GM19463 (cell line): ENCODE results near the gene ARHGEF28.
A peak's percentile ranks its signal among the peaks of the same experiment; 100 is the strongest.

Experiments used
- ATAC-seq: cut with Tn5 transposase; IDR thresholded peaks from one replicate; pipeline ENCODE4 v1.9.1; 2021; ENCODE audit warnings: mild to moderate bottlenecking, moderate library complexity; ENCODE audit not compliant: unreplicated experiment

The ARHGEF28 gene

DNA sequence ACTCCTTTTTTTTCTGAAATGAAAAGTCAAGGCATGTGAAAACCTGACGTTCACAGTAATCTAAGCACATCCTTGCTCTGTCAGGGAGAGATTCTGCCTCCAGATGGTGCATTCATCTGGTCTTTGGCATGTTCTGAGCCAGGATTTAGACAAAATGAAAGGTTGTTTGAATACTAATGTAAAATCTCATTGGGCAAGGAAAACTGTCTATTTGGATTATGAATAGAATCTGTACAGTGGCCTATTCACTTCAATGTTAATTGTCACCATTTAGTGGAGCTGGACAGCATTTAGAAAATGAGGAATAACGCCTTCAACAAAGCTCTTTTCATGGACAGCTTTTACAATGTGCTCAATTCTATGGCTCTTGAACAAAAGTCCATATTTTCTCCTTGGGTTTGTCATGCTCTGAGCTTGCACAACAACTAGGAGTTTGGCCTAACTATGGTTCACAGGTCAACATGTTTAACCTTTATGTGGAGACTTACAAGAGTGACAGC, 28.9 kb downstream of the ARHGEF28 start:
- no peak for ATAC-seq

GRCh38 chr5:73655521-73656160, 29.6 kb downstream of the ARHGEF28 start:
- no peak for ATAC-seq

DNA sequence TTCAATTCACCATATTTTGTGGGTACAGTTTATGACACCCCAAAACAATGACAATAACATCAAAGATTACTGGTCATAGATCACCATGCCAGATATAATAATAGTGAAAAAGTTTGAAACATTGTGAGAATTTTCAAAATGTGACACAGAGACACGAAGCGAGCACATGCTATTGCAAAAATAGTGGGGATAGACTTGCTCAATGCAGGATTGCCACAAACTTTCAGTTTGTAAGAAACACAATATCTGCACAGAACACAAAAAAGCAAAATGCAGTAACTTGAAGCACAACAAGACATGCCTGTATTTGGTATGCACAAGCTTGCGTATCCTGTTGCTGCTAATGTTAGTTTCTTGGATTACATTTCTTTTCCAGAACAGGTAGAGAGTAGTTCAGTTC, 35.8 kb downstream of the ARHGEF28 start:
- no peak for ATAC-seq

DNA sequence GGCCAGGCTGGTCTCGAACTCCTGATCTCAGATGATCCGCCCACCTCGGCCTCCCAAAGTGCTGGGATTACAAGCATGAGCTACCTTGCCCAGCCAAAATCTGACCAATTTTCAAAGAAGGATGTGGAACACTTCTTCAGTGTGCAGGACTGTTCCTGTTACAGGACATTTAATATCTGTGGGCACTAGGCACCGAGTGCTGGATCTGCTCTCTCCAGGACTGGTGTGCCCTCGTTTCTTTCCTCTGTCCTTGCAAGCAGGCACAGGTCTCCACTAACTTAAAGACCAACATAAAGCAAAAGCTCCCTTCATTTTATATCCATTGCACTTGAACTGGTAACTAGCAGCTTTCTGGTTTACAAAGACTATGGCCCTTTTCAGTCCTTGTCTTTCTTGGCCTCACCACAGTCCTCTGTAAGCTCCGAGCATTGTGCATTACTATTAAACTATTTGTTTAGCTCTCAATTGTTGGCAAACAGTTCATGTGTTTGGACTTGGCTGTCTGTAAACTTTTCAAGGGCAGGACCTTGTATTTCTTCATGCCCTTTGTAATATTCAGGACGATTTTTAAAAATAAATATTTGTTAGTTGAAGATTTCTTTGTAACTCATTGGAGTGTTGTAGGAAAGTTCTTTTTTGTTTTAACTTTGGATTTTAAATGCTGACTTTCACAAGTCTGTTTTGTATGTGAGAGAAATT, 37.3 kb downstream of the ARHGEF28 start:
- ATAC-seq: no peak

- ATAC-seq: peak; percentile 56
Observed at GRCh38 chr5:73663860-73664240, 37.9 kb downstream of the ARHGEF28 start.

GRCh38 chr5:73664796-73665195, 38.8 kb downstream of the ARHGEF28 start:
- no peak for ATAC-seq

GRCh38 chr5:73666891-73667290, 40.9 kb downstream of the ARHGEF28 start:
- no peak for ATAC-seq

DNA sequence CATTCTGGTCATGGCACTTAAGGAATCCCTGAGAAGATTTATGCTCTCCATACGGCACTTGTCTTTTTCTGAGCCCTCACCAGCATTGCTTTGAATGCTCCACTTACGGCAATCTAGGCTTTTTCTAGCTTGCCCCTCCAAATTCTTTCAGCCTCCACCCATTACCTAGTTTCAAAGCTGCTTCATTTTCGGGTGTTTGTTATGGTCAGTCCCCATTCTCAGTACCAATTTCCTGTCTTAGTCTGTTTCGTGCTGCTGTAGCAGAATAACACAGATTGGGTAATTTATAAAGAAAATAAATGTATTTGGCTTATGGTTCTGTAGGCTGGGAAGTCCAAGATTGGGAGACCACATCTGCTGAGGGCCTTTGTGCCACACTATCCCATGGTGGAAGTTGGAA, 42.0 kb downstream of the ARHGEF28 start:
- no peak for ATAC-seq

DNA sequence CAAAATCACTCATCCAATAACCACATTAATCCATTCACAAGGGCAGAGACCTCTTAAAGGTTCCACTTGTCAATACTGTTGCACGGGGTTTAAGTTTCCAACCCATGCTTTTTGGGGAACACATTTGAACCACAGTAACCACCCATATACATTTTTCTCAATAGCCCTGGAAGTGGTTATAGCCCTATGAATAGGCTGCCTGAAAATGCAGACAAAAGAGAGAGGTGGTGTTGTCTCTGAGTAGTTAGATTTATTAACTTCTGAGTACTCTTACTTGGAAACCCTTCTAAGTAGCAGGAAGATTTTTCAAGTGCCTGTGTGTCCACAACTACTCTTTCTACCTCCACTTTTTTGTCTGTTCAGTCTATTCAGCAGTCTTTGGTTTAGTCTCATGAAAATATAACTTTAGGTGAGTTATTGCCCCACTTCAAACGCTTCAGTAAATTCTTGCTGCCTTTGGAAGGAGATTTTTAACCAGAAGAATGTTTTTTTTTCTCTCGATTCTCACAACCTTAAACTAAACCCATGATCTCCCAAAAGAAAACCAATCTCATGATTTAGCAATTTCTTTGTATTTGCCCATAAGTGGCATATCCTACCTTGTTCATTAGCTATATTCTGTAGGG, 42.6 kb downstream of the ARHGEF28 start:
- no peak for ATAC-seq

GRCh38 chr5:73670731-73671130, 44.7 kb downstream of the ARHGEF28 start:
- no peak for ATAC-seq

GRCh38 chr5:73672132-73672531, 46.1 kb downstream of the ARHGEF28 start:
- ATAC-seq: no peak

GRCh38 chr5:73673161-73673591, 47.2 kb downstream of the ARHGEF28 start:
- ATAC-seq: no peak

DNA sequence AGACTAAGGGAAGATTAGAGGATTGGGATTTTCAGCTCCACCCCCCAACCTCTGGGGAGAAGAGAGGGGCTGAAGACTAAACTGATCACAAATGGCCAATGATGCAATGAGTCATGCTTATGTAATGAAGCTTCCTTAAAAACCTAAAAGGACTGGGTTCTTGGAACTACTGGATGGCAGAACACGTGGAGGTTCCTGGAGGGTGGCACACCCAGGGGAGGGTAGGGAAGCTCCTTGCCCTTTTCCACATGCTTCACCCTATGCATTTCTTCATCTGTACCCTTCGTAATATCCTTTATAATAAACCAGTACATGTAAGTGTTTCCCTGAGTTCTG, 48.6 kb downstream of the ARHGEF28 start:
- no peak for ATAC-seq

DNA sequence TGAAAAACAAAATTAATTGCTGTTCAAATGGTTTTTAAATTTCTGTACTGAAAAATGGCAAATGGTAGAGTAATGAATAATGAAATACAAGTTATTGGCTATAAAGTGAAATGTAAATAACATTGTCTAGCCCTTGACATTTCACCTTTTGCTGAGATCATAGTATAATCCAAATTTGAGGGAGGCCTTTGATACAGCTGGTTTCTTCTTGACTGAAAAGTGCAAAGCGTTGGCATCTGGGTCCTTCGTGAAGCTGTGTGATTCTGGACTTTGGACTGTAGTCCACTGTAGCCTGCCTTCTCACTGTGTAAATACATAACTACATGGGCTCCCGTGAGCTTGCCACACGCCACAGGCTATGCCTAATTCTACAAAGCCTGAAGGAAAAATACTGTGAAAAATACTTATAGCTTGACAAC, 52.3 kb downstream of the ARHGEF28 start:
- ATAC-seq: peak; percentile 52

DNA sequence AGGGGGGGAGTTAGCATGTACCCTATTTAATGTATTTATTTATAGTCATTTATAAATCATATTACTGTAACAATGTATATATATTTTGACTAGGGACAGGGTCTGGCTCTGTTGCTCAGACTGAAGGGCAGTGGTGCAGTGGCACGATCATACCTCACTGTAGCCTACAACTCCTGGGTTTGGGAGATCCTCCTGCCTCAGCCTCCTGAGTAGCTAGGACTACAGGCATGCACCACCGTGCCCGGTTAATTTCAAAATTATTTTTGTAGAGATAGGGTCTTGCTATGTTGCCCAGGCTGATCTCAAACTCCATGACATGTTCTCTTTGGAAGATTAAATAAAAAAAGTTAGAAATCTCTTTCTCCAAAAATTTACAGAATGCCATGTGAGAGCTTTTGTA, 52.8 kb downstream of the ARHGEF28 start:
- no peak for ATAC-seq

DNA sequence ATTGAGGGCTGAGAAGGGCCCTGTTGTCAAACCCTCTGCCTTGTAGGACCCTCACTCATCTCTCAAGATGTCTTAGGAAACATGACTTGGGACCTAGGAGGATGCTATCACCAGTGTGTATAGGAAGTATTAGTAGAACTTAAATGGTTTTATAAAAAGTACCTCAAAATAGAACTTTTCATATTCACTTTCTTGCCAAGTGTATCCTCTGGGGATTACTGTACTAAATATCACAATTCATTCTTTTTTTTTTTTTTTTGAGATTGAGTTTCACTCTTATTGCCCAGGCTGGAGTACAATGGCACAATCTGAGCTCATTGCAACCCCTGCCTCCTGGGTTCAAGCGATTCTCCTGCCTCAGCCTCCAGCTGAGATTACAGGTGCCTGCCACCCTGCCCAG, 56.2 kb downstream of the ARHGEF28 start:
- no peak for ATAC-seq

- ATAC-seq: no peak
Observed at GRCh38 chr5:73684691-73685090, 58.7 kb downstream of the ARHGEF28 start.

DNA sequence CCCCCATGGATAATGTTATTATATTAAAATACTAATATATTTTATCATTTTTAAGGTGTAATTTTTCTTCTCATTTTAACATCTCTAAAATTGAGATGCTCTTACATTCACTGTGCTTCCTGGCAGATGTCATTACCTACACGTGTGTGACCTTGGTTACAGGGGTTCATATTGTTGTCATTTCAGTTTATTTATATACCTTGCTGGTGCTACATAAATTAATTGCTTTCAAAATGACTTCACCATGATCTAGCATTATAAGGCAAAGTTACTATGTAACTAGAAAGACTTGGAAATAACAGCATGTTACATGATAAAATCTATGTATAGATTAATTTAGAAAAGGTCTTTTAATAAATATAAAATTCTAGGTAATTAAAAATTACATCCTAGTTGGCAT, 60.9 kb downstream of the ARHGEF28 start:
- peak; percentile 70 for ATAC-seq

- peak; percentile 65 for ATAC-seq
Observed at GRCh38 chr5:73687357-73687756, 61.4 kb downstream of the ARHGEF28 start.

DNA sequence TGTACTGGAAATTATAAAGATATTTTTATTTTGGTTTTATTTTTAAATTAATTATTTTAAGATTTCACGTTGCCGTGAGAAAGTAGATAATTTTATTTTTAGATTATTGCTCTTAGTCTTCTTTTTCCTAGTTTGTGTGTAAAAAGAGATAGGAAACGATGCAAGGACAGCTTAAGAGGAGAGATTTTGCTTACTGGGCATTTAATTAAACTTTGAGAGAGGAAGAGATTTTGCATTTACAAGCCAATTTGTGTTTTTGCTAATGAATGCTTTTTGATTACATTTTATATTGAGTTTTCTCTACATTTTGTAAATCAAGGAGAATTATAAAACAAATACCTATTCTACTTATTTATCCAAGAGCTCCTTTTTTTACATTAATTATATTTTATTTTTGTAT, 64.0 kb downstream of the ARHGEF28 start:
- ATAC-seq: no peak

GRCh38 chr5:73691302-73692080, 65.5 kb downstream of the ARHGEF28 start:
- no peak for ATAC-seq
